B cell (primary cell): ENCODE measurements around the gene COL19A1. TPM values are rescaled to one million over a fixed set of nuclear protein-coding genes. Genes with fewer than 3 reads are reported as not detected.

Experiments used
- ATAC-seq: fragments of 200-7000 bp; cut with Tn5 transposase; one replicate; pipeline ENCODE4 v1.10.0; 2021; ENCODE audit warnings: low read depth, mild to moderate bottlenecking, moderate number of reproducible peaks, moderate library complexity
- CTCF ChIA-PET: fragments of 350-600 bp; sonication (Branson Sonifier 250); formaldehyde crosslinking; loops from one replicate; lab custom pipeline; 2021; ENCODE audit warnings: antibody characterized with exemption, inconsistent platforms; lab: Charles Lee
- POLR2A ChIA-PET: fragments of 350-600 bp; sonication (Branson Sonifier 250); formaldehyde crosslinking; loops from one replicate; lab custom pipeline; 2021; ENCODE audit warnings: antibody characterized with exemption; lab: Charles Lee
- DNase-seq: peaks from one replicate; pipeline ENCODE4 v3.0.0; 2013
- H2AFZ ChIP-seq: 2 replicates; pipeline ENCODE4 v1.6.1; 2012; ENCODE audit warnings: mild to moderate bottlenecking, low read depth, low read length; ENCODE audit not compliant: insufficient read depth, poor library complexity, severe bottlenecking
- H3K27ac ChIP-seq, 2 donors: 1 replicate in 1 of 2; 2 replicates in 1 of 2; pipeline ENCODE4 v1.5.1; 2012 to 2013; ENCODE audit warnings: low read length in 2 of 2, mild to moderate bottlenecking in 2 of 2, moderate library complexity in 1 of 2
- H3K27me3 ChIP-seq, 4 experiments: fragments of 200-600 bp in 1 of 4; sonication (generic) in 1 of 4; replicated peaks in 1 of 4; 1 replicate in 2 of 4; 2 replicates in 2 of 4; pipeline versions ENCODE4 v1.6.1 to v1.7.0; 2013 to 2016; ENCODE audit warnings: low read length in 3 of 4, mild to moderate bottlenecking in 2 of 4, mixed read lengths in 1 of 4, moderate library complexity in 1 of 4; ENCODE audit not compliant: insufficient read depth in 4 of 4, control insufficient read depth in 3 of 4; ENCODE audit errors: control extremely low read depth in 1 of 4
- H3K36me3 ChIP-seq, 2 experiments: replicated peaks in 1 of 2; 1 replicate in 1 of 2; 2 replicates in 1 of 2; pipeline versions ENCODE4 v1.6.1 to v1.7.1; 2013; ENCODE audit warnings: low read length in 1 of 2; ENCODE audit not compliant: insufficient read depth in 2 of 2, control insufficient read depth in 1 of 2; ENCODE audit errors: control extremely low read depth in 1 of 2, extremely low read depth in 1 of 2
- H3K4me1 ChIP-seq, 2 donors: fragments of 200-600 bp in 1 of 2; sonication (generic) in 1 of 2; 1 replicate in 1 of 2; 2 replicates in 1 of 2; pipeline versions ENCODE4 v1.5.1 to v1.6.1; 2013 to 2017; ENCODE audit warnings: low read length in 2 of 2; ENCODE audit not compliant: control insufficient read depth in 2 of 2, insufficient read depth in 2 of 2
- H3K4me2 ChIP-seq: replicated peaks from 2 replicates; pipeline ENCODE3; 2012; ENCODE audit warnings: mild to moderate bottlenecking, low read depth, low read length; ENCODE audit not compliant: poor library complexity, severe bottlenecking
- H3K4me3 ChIP-seq, 5 experiments: fragments of 200-600 bp in 1 of 5; sonication (generic) in 1 of 5; 1 replicate in 3 of 5; 2 replicates in 2 of 5; pipeline versions ENCODE4 v1.5.1 to v1.7.0; 2011 to 2016; ENCODE audit warnings: low read length in 4 of 5, mild to moderate bottlenecking in 4 of 5, low read depth in 2 of 5, control low read depth in 1 of 5, moderate library complexity in 1 of 5; ENCODE audit not compliant: insufficient read depth in 1 of 5; ENCODE audit errors: control extremely low read depth in 1 of 5, extremely low read depth in 1 of 5
- H3K79me2 ChIP-seq: fragments of 200-600 bp; sonication (generic); one replicate; pipeline ENCODE4 v1.6.0; 2016; ENCODE audit warnings: low read length; ENCODE audit not compliant: control insufficient read depth, insufficient read depth
- H3K9ac ChIP-seq: fragments of 200-600 bp; sonication (generic); 2 replicates; pipeline ENCODE4 v1.6.1; 2017; ENCODE audit warnings: mild to moderate bottlenecking, low read length, moderate library complexity
- H3K9me3 ChIP-seq, 3 donors: one replicate each; pipeline versions ENCODE4 v1.6.1 to v1.7.1; 2013; ENCODE audit warnings: low read length in 2 of 3; ENCODE audit not compliant: control insufficient read depth in 2 of 3, insufficient read depth in 1 of 3; ENCODE audit errors: control extremely low read depth in 1 of 3
- H4K20me1 ChIP-seq: 2 replicates; pipeline ENCODE4 v1.6.0; 2012; ENCODE audit warnings: mild to moderate bottlenecking, low read length; ENCODE audit not compliant: insufficient read depth, control insufficient read depth, poor library complexity, severe bottlenecking
- H3K27ac Mint-ChIP-seq: one replicate; pipeline ENCODE4 v1.8.0; 2021; ENCODE audit warnings: mixed read lengths
- H3K27me3 Mint-ChIP-seq: one replicate; pipeline ENCODE4 v1.8.0; 2021; ENCODE audit warnings: mixed read lengths
- H3K4me1 Mint-ChIP-seq: one replicate; pipeline ENCODE4 v1.8.0; 2021; ENCODE audit warnings: mixed read lengths
- H3K4me3 Mint-ChIP-seq: one replicate; pipeline ENCODE4 v1.8.0; 2021; ENCODE audit warnings: mixed read lengths
- H3K9me3 Mint-ChIP-seq: one replicate; pipeline ENCODE4 v1.8.0; 2022; ENCODE audit warnings: mixed read lengths; ENCODE audit not compliant: insufficient read depth
- EZH2 ChIP-seq: IDR thresholded peaks from 2 replicates; pipeline ENCODE4 v1.6.1; 2012; ENCODE audit warnings: borderline replicate concordance, low read depth, mild to moderate bottlenecking, moderate library complexity, low read length; ENCODE audit not compliant: insufficient read depth, poor library complexity, severe bottlenecking
- WGBS: methylation state at CpG from one replicate; pipeline ENCODE4 v1.1.5; 2013; ENCODE audit warnings: missing lambda C conversion rate; ENCODE audit not compliant: insufficient coverage; 5-methylcytosine and 5-hydroxymethylcytosine counted together
- intact Hi-C: fragments of 100-400 bp; cut with micrococcal nuclease; formaldehyde crosslinking; loops from one replicate; pipeline ENCODE4 v1.10.0; 2022
- polyA plus RNA-seq: library from polyadenylated mRNA; depleted of rRNA; stranded (reverse); fragments of >200 nt; gene quantifications from 2 replicates; pipeline ENCODE4 v1.2.3, GENCODE V29; 2012
- total RNA-seq, 2 donors: library from RNA; stranded (reverse); fragments of 120-200 nt in 1 of 2; gene quantifications; 1 replicate in 1 of 2; 2 replicates in 1 of 2; pipeline versions ENCODE4 v1.2.3 to v1.2.4, GENCODE V29; 2013 to 2022
- TF ChIP-seq, protein P1 (sequence below): fragments of 200-600 bp; IDR thresholded peaks from one replicate; pipeline ENCODE4 v1.8.0; 2022; ENCODE audit warnings: antibody characterized with exemption, mild to moderate bottlenecking

The COL19A1 gene
- total and polyA plus RNA-seq, 2 donors (not counting 1 experiment from before 2014, with no cell fraction given), result 14.6 to 61.4 TPM

DNA sequence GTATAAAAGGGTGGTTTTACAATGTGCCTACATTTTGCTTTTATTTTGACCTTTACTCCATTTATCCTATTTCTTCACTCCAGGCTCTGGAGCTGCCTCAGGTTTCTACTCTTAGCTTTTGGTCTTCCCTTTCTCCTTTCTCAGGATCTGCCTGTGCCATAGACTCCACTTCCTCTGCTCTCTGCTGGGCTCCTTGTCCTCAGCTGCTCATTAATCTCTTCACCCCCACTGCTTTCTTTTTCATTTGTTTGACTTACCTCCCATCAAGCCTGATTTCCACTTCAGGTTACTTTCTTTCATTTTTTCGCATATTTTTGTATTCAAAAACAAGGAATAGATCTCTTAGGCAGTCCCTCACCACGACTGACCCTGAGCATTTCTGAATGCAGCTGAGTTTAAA is 106.8 kb downstream of the COL19A1 start:
- ChIA-PET CTCF (no interaction called here), POLR2A (no interaction called here)
- WGBS, result no CpG with 5 or more reads among the region's 2 CpGs
- Mint-ChIP-seq H3K4me3 (no peak overlapping the region), H3K27me3 (no peaks in the 10 kb centered on the region), H3K4me1 (no peaks in the 10 kb centered on the region), H3K27ac (no peak overlapping the region), H3K9me3 (no peaks in the 10 kb centered on the region)
- ATAC-seq (no peak), DNase-seq (no peak)
- Histone ChIP-seq H3K9me3 (no peaks in the 10 kb centered on the region), H3K79me2 (no peaks in the 10 kb centered on the region), H3K4me1 (no peaks in the 10 kb centered on the region), H4K20me1 (no peaks in the 10 kb centered on the region), H3K27ac (no peak overlapping the region), H3K4me2 (no peak overlapping the region), H3K27me3 (no peaks in the 10 kb centered on the region), H3K36me3 (peaks cover 4 to 19% of the 10 kb centered on the region in 2 experiments), H3K4me3 (no peak overlapping the region), H2AFZ (no peak overlapping the region), H3K9ac (no peak overlapping the region)
- no peak for TF ChIP-seq EZH2
- TF ChIP-seq, protein P1, sequence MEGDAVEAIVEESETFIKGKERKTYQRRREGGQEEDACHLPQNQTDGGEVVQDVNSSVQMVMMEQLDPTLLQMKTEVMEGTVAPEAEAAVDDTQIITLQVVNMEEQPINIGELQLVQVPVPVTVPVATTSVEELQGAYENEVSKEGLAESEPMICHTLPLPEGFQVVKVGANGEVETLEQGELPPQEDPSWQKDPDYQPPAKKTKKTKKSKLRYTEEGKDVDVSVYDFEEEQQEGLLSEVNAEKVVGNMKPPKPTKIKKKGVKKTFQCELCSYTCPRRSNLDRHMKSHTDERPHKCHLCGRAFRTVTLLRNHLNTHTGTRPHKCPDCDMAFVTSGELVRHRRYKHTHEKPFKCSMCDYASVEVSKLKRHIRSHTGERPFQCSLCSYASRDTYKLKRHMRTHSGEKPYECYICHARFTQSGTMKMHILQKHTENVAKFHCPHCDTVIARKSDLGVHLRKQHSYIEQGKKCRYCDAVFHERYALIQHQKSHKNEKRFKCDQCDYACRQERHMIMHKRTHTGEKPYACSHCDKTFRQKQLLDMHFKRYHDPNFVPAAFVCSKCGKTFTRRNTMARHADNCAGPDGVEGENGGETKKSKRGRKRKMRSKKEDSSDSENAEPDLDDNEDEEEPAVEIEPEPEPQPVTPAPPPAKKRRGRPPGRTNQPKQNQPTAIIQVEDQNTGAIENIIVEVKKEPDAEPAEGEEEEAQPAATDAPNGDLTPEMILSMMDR, result no peak
- intact Hi-C loops, result no loop called here

DNA sequence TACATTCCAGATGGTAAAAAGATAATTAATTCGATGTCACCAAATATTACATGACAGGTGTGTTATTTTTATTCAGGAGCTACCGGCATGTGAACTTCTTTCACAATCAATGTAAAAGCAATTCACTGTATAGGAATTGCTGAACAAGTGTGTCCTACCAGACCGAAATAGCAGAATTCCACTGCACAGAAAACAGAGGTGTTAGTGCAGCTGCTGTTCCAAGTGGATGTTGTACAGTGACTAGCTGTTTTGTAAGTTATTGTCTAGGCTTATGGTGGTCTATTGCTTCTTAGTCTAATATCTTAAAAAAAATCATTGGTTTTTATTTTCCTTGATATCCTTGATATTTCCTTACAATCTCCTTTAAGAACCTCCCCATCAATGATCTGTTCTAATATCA is 107.4 kb downstream of the COL19A1 start:
- H3K9me3 ChIP-seq, result no peaks in the 10 kb centered on the region
- no peak for DNase-seq
- ChIA-PET CTCF (no interaction called here), POLR2A (no interaction called here)
- H3K4me3 ChIP-seq, result no peak overlapping the region
- no CpG with 5 or more reads among the region's 3 CpGs for WGBS
- no peak overlapping the region for H3K27ac ChIP-seq
- intact Hi-C loops, result no loop called here
- H3K4me2 ChIP-seq, result no peak overlapping the region
- H3K9ac ChIP-seq, result no peak overlapping the region
- no peaks in the 10 kb centered on the region for H3K4me1 Mint-ChIP-seq
- H3K4me1 ChIP-seq, result no peaks in the 10 kb centered on the region
- no peak overlapping the region for H3K27ac Mint-ChIP-seq
- H3K36me3 ChIP-seq, result peaks cover 4 to 19% of the 10 kb centered on the region in 2 experiments
- no peaks in the 10 kb centered on the region for H4K20me1 ChIP-seq
- H3K79me2 ChIP-seq, result no peaks in the 10 kb centered on the region
- no peak overlapping the region for H3K4me3 Mint-ChIP-seq
- H3K9me3 Mint-ChIP-seq, result no peaks in the 10 kb centered on the region
- no peak for ATAC-seq
- H3K27me3 Mint-ChIP-seq, result no peaks in the 10 kb centered on the region
- H3K27me3 ChIP-seq, result no peaks in the 10 kb centered on the region
- no peak overlapping the region for H2AFZ ChIP-seq
- TF ChIP-seq EZH2, result no peak
- TF ChIP-seq, protein P1, result no peak
